Vagina (tissue), 2 donors: Measurements from ENCODE around the gene HRH1.

Source experiments
- CTCF ChIP-seq, 3 experiments: fragments of 450-650 bp in 2 of 3; fragments of 200-600 bp in 1 of 3; sonication (generic) in 1 of 3; IDR thresholded peaks; one replicate each; pipeline ENCODE4 v1.5.1; 2017 to 2019; ENCODE audit warnings: antibody characterized with exemption in 3 of 3, mild to moderate bottlenecking in 2 of 3, moderate library complexity in 2 of 3
- POLR2A ChIP-seq, 2 donors: fragments of 450-650 bp; IDR thresholded peaks; one replicate each; pipeline ENCODE4 v1.6.1; 2017; ENCODE audit warnings: antibody characterized with exemption in 2 of 2, mild to moderate bottlenecking in 2 of 2, moderate library complexity in 2 of 2
- POLR2AphosphoS5 ChIP-seq, 2 donors: sonication (generic); formaldehyde crosslinking; IDR thresholded peaks; one replicate each; pipeline ENCODE4 v1.9.0; 2017; ENCODE audit warnings: antibody characterized with exemption in 2 of 2, mild to moderate bottlenecking in 2 of 2, low read depth in 1 of 2; ENCODE audit not compliant: insufficient read depth in 1 of 2

GRCh38 chr3:11254876-11255275, 100.6 kb downstream of the HRH1 start:
- no peak for TF ChIP-seq CTCF (IDR thresholded peaks at IDR 0.05)
- TF ChIP-seq POLR2A (IDR thresholded peaks at IDR 0.05): no peak
- TF ChIP-seq POLR2AphosphoS5 (IDR thresholded peaks at IDR 0.05; ENCODE audit: insufficient read depth in 1 of 2, low read depth in 1 of 2): no peak
